Ishikawa (cell line): Measurements from ENCODE around the gene CRTAP.

Source experiments
- CEBPB ChIP-seq: IDR thresholded peaks from 2 replicates; pipeline ENCODE4 v1.6.1; 2012
- EGR1 ChIP-seq: IDR thresholded peaks from 2 replicates; pipeline ENCODE4 v1.6.1; 2012
- EP300 ChIP-seq: IDR thresholded peaks from 2 replicates; pipeline ENCODE4 v1.6.1; 2012; ENCODE audit warnings: borderline replicate concordance
- MAX ChIP-seq: IDR thresholded peaks from 2 replicates; pipeline ENCODE4 v1.6.1; 2012
- RAD21 ChIP-seq: IDR thresholded peaks from 2 replicates; pipeline ENCODE4 v1.6.1; 2012; ENCODE audit warnings: low read depth
- REST ChIP-seq: IDR thresholded peaks from 2 replicates; pipeline ENCODE4 v1.6.1; 2012; ENCODE audit warnings: low read depth, mild to moderate bottlenecking
- TCF12 ChIP-seq: IDR thresholded peaks from 2 replicates; pipeline ENCODE4 v1.6.1; 2012; ENCODE audit warnings: low read depth
- TEAD4 ChIP-seq: IDR thresholded peaks from 2 replicates; pipeline ENCODE4 v1.6.1; 2012
- USF1 ChIP-seq: IDR thresholded peaks from 2 replicates; pipeline ENCODE4 v1.6.1; 2012
- YY1 ChIP-seq: IDR thresholded peaks from 2 replicates; pipeline ENCODE4 v1.6.1; 2012; ENCODE audit warnings: low read depth
- ZBTB7A ChIP-seq: IDR thresholded peaks from 2 replicates; pipeline ENCODE4 v1.6.1; 2012; ENCODE audit warnings: low read depth

GRCh38 chr3:33105341-33105948 is 8.4 kb upstream of the CRTAP start:
- TF ChIP-seq ZBTB7A (no peak), USF1 (no peak), YY1 (no peak), RAD21 (no peak), EP300 (no peak), REST (no peak), EGR1 (no peak), MAX (no peak), TCF12 (no peak), CEBPB (no peak), TEAD4 (no peak)
